B cell (primary cell): ENCODE measurements around the gene TLE5.

Experiments used
- CTCF ChIP-seq: fragments of 200-600 bp; IDR thresholded peaks from one replicate; pipeline ENCODE4 v1.8.0; 2022; ENCODE audit warnings: antibody characterized with exemption, mild to moderate bottlenecking
- EZH2 ChIP-seq: IDR thresholded peaks from 2 replicates; pipeline ENCODE4 v1.6.1; 2012; ENCODE audit warnings: borderline replicate concordance, low read depth, mild to moderate bottlenecking, moderate library complexity, low read length; ENCODE audit not compliant: insufficient read depth, poor library complexity, severe bottlenecking

GRCh38 chr19:3064011-3064330 lies 1.7 kb upstream of the TLE5 start:
- TF ChIP-seq CTCF: no peak
- TF ChIP-seq EZH2: no peak
